Liver (tissue), 9 donors: ENCODE data around the gene RRP15. TPM values are rescaled to one million over a fixed set of nuclear protein-coding genes. Genes with fewer than 3 reads are reported as not detected.

ENCODE experiments used
- DNase-seq: peaks from one replicate; pipeline ENCODE4 v3.0.0-alpha.2; 2017; ENCODE audit warnings: low spot score
- H3K27ac ChIP-seq, 2 donors: one replicate each; pipeline ENCODE4 v1.7.0; 2013; ENCODE audit warnings: inconsistent platforms in 2 of 2, low read length in 2 of 2, control low read depth in 1 of 2, low read depth in 1 of 2, mild to moderate bottlenecking in 1 of 2
- H3K27me3 ChIP-seq, 4 donors: one replicate each; pipeline versions ENCODE4 v1.6.1 to v1.7.0; 2013; ENCODE audit warnings: low read length in 3 of 4, inconsistent platforms in 1 of 4, mild to moderate bottlenecking in 1 of 4, moderate library complexity in 1 of 4; ENCODE audit not compliant: control insufficient read depth in 4 of 4, insufficient read depth in 4 of 4
- H3K36me3 ChIP-seq, 4 donors: one replicate each; pipeline versions ENCODE4 v1.6.1 to v1.7.0; 2013; ENCODE audit warnings: low read length in 3 of 4, mild to moderate bottlenecking in 3 of 4, low read depth in 1 of 4, moderate library complexity in 1 of 4; ENCODE audit not compliant: control insufficient read depth in 4 of 4, insufficient read depth in 3 of 4
- H3K4me1 ChIP-seq, 4 donors: one replicate each; pipeline versions ENCODE4 v1.6.1 to v1.7.0; 2013; ENCODE audit warnings: low read length in 3 of 4, mild to moderate bottlenecking in 3 of 4, moderate library complexity in 1 of 4; ENCODE audit not compliant: control insufficient read depth in 4 of 4, insufficient read depth in 4 of 4
- H3K4me3 ChIP-seq, 3 donors: one replicate each; pipeline versions ENCODE4 v1.6.1 to v1.7.0; 2013; ENCODE audit warnings: low read length in 3 of 3, control low read depth in 1 of 3, low read depth in 1 of 3, mild to moderate bottlenecking in 1 of 3
- H3K9ac ChIP-seq, 2 donors: one replicate each; pipeline ENCODE4 v1.7.0; 2013; ENCODE audit warnings: low read length in 2 of 2, mild to moderate bottlenecking in 2 of 2, moderate library complexity in 2 of 2, control low read depth in 1 of 2, low read depth in 1 of 2
- H3K9me3 ChIP-seq, 4 donors: one replicate each; pipeline versions ENCODE4 v1.6.1 to v1.7.0; 2013; ENCODE audit warnings: low read length in 3 of 4; ENCODE audit not compliant: control insufficient read depth in 4 of 4
- ATF3 ChIP-seq: IDR thresholded peaks from 2 replicates; pipeline ENCODE4 v1.6.1; 2016; ENCODE audit warnings: antibody characterized with exemption
- CTCF ChIP-seq: fragments of 150-350 bp; IDR thresholded peaks from 2 replicates; pipeline ENCODE4 v1.5.1; 2017; ENCODE audit warnings: improper control_type of control experiment, low read depth, low read length; ENCODE audit not compliant: missing input control
- EGR1 ChIP-seq, 2 donors: IDR thresholded peaks; 2 replicates each; pipeline ENCODE4 v1.6.1; 2016 to 2018; ENCODE audit warnings: antibody characterized with exemption in 2 of 2, low read depth in 2 of 2
- FOXA2 ChIP-seq: IDR thresholded peaks from 2 replicates; pipeline ENCODE4 v1.6.1; 2016; ENCODE audit warnings: antibody characterized with exemption
- GABPA ChIP-seq, 2 donors: IDR thresholded peaks in 1 of 2; conservative IDR thresholded peaks in 1 of 2; 2 replicates each; pipeline ENCODE4 v1.6.1; 2016; ENCODE audit warnings: antibody characterized with exemption in 2 of 2, mild to moderate bottlenecking in 1 of 2, moderate library complexity in 1 of 2
- HNF4A ChIP-seq, 2 donors: conservative IDR thresholded peaks; 2 replicates each; pipeline ENCODE4 v1.6.1; 2016; ENCODE audit warnings: antibody characterized with exemption in 2 of 2, mild to moderate bottlenecking in 2 of 2
- HNF4G ChIP-seq: IDR thresholded peaks from 2 replicates; pipeline ENCODE4 v1.6.1; 2016; ENCODE audit warnings: antibody characterized with exemption
- JUND ChIP-seq, 2 donors: IDR thresholded peaks; 2 replicates each; pipeline ENCODE4 v1.6.1; 2016; ENCODE audit warnings: antibody characterized with exemption in 2 of 2
- MAX ChIP-seq: IDR thresholded peaks from 2 replicates; pipeline ENCODE4 v1.6.1; 2016; ENCODE audit warnings: antibody characterized with exemption
- NR2F2 ChIP-seq: IDR thresholded peaks from 2 replicates; pipeline ENCODE4 v1.6.1; 2016; ENCODE audit warnings: antibody characterized with exemption
- RAD21 ChIP-seq, 2 donors: IDR thresholded peaks; 2 replicates each; pipeline ENCODE4 v1.6.1; 2016; ENCODE audit warnings: antibody characterized with exemption in 2 of 2, mild to moderate bottlenecking in 2 of 2
- RXRA ChIP-seq, 2 donors: IDR thresholded peaks; 2 replicates each; pipeline ENCODE4 v1.6.1; 2017 to 2018; ENCODE audit warnings: antibody characterized with exemption in 2 of 2, mild to moderate bottlenecking in 1 of 2
- SP1 ChIP-seq: IDR thresholded peaks from 2 replicates; pipeline ENCODE4 v1.6.1; 2018; ENCODE audit warnings: antibody characterized with exemption, mild to moderate bottlenecking
- TAF1 ChIP-seq: conservative IDR thresholded peaks from 2 replicates; pipeline ENCODE4 v1.6.1; 2016; ENCODE audit warnings: antibody characterized with exemption, mild to moderate bottlenecking
- YY1 ChIP-seq: IDR thresholded peaks from 2 replicates; pipeline ENCODE4 v1.6.1; 2016; ENCODE audit warnings: antibody characterized with exemption, mild to moderate bottlenecking
- ZBTB33 ChIP-seq: IDR thresholded peaks from 2 replicates; pipeline ENCODE4 v1.6.1; 2016; ENCODE audit warnings: antibody characterized with exemption
- WGBS: extraction: QIAGEN DNeasy Blood & Tissue Kit; methylation state at CpG from one replicate; pipeline ENCODE4 v1.1.7; 2013; 5-methylcytosine and 5-hydroxymethylcytosine counted together
- polyA plus RNA-seq, 2 donors: library from polyadenylated mRNA; stranded (reverse) in 1 of 2; unstranded in 1 of 2; fragments of 200-250 nt in 1 of 2; fragments of >200 nt in 1 of 2; fragmentation: Nextera tagmentation in 1 of 2; extraction: Ambion mirVana in 1 of 2; gene quantifications; one replicate each; pipeline versions ENCODE4 v1.2.1 to v1.2.3, GENCODE V29; 2013 to 2015
- total RNA-seq, 2 donors: library from RNA; depleted of rRNA; stranded (reverse); fragments of >200 nt; gene quantifications; one replicate each; pipeline ENCODE4 v1.2.3, GENCODE V29; 2014
- TF ChIP-seq, protein P1 (sequence below): IDR thresholded peaks from 2 replicates; pipeline ENCODE4 v1.6.1; 2016; ENCODE audit warnings: antibody characterized with exemption, mild to moderate bottlenecking
- donor health status: healthy.
- donor health status: healthy.
- donor health status: healthy.
- donor health status: healthy.
- donor health status: healthy.

RRP15 gene
- total and polyA plus RNA-seq, 4 donors: 2.4 to 9.2 (median 5.2) TPM

- Histone ChIP-seq H3K9ac (no peak overlapping the region), H3K9me3 (no peaks in the 10 kb centered on the region), H3K36me3 (peaks cover 0 to 6% (median 3%) of the 10 kb centered on the region in 4 donors), H3K4me3 (no peak overlapping the region), H3K27me3 (no peaks in the 10 kb centered on the region), H3K4me1 (no peaks in the 10 kb centered on the region), H3K27ac (no peak overlapping the region)
- DNase-seq: no peak
- 91% methylated on average over 4 of the region's 4 CpGs for WGBS
- TF ChIP-seq HNF4A (conservative IDR thresholded peaks at IDR 0.05) (no peak), JUND (IDR thresholded peaks at IDR 0.05) (no peak), RAD21 (IDR thresholded peaks at IDR 0.05) (no peak), GABPA (IDR thresholded peaks at IDR 0.05 in 1 of 2, conservative IDR thresholded peaks at IDR 0.05 in 1 of 2) (no peak), CTCF (no peak), HNF4G (no peak), YY1 (no peak), NR2F2 (no peak), EGR1 (IDR thresholded peaks at IDR 0.05; ENCODE audit: low read depth in 2 of 2) (no peak), ATF3 (no peak), MAX (no peak), FOXA2 (no peak)
Measured at GRCh38 chr1:218298398-218298797, 13.3 kb downstream of the RRP15 start.

DNA sequence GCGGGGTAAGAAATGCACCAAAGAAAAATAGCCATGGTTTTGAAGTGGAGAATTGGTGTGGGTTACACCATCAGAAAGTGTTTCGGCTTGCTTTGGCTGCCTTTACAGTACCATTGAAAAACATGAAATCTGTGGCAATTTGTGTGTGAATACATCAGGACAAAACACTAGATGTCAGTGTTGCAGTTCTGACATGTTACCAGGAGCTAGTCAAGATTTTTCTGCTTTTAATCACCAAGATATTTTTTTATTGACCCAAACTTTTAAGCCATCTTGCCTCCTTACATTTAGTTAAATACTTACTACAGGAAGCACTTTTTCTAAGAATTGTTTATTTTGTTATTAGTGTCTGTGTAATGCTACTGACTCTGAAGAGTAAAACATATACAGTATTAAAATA is 14.3 kb downstream of the RRP15 start:
- no peak overlapping the region for H3K4me3 ChIP-seq
- H3K4me1 ChIP-seq: no peaks in the 10 kb centered on the region
- H3K9ac ChIP-seq: no peak overlapping the region
- WGBS: 85% methylated on average over 2 of the region's 2 CpGs
- no peaks in the 10 kb centered on the region for H3K27me3 ChIP-seq
- no peak for DNase-seq
- peaks cover 0 to 6% (median 3%) of the 10 kb centered on the region in 4 donors for H3K36me3 ChIP-seq
- H3K27ac ChIP-seq: no peak overlapping the region
- TF ChIP-seq RAD21 (IDR thresholded peaks at IDR 0.05) (peak; percentile 36 to 67), TAF1 (no peak)
- H3K9me3 ChIP-seq: no peaks in the 10 kb centered on the region

- no peak for DNase-seq
- Histone ChIP-seq H3K9ac (no peak overlapping the region), H3K4me1 (no peaks in the 10 kb centered on the region), H3K9me3 (no peaks in the 10 kb centered on the region), H3K27me3 (no peaks in the 10 kb centered on the region), H3K4me3 (no peak overlapping the region), H3K27ac (no peak overlapping the region), H3K36me3 (peaks cover 0 to 14% (median 4%) of the 10 kb centered on the region in 4 donors)
- TF ChIP-seq NR2F2 (no peak), SP1 (no peak), HNF4A (conservative IDR thresholded peaks at IDR 0.05) (no peak), JUND (IDR thresholded peaks at IDR 0.05) (no peak), ZBTB33 (no peak), RXRA (IDR thresholded peaks at IDR 0.05) (no peak), RAD21 (IDR thresholded peaks at IDR 0.05) (no peak), ATF3 (no peak), EGR1 (IDR thresholded peaks at IDR 0.05; ENCODE audit: low read depth in 2 of 2) (no peak)
- TF ChIP-seq, protein P1, sequence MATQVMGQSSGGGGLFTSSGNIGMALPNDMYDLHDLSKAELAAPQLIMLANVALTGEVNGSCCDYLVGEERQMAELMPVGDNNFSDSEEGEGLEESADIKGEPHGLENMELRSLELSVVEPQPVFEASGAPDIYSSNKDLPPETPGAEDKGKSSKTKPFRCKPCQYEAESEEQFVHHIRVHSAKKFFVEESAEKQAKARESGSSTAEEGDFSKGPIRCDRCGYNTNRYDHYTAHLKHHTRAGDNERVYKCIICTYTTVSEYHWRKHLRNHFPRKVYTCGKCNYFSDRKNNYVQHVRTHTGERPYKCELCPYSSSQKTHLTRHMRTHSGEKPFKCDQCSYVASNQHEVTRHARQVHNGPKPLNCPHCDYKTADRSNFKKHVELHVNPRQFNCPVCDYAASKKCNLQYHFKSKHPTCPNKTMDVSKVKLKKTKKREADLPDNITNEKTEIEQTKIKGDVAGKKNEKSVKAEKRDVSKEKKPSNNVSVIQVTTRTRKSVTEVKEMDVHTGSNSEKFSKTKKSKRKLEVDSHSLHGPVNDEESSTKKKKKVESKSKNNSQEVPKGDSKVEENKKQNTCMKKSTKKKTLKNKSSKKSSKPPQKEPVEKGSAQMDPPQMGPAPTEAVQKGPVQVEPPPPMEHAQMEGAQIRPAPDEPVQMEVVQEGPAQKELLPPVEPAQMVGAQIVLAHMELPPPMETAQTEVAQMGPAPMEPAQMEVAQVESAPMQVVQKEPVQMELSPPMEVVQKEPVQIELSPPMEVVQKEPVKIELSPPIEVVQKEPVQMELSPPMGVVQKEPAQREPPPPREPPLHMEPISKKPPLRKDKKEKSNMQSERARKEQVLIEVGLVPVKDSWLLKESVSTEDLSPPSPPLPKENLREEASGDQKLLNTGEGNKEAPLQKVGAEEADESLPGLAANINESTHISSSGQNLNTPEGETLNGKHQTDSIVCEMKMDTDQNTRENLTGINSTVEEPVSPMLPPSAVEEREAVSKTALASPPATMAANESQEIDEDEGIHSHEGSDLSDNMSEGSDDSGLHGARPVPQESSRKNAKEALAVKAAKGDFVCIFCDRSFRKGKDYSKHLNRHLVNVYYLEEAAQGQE: no peak
- 99% methylated on average over 1 of the region's 1 CpG for WGBS
Measured at GRCh38 chr1:218301217-218301616, 16.1 kb downstream of the RRP15 start.
